Panc1 (cell line): Measurements from ENCODE around the gene LIX1L. TPM values are rescaled to one million over a fixed set of nuclear protein-coding genes. Genes with fewer than 3 reads are reported as not detected.

Experiments
- ATAC-seq: fragments of 200-7000 bp; cut with Tn5 transposase; 2 replicates; pipeline ENCODE4 v1.9.1; 2020; ENCODE audit warnings: mild to moderate bottlenecking, moderate library complexity
- BruUV-seq: library from RNA; stranded (reverse); fragments of 400-500 nt; replicated peaks from 2 replicates; lab custom pipeline; 2021; lab: Mats Ljungman, UMichigan
- CTCF ChIA-PET: fragments of 300-600 bp; sonication (Branson Sonifier 250); formaldehyde crosslinking; loops from one replicate; lab custom pipeline; 2022; ENCODE audit warnings: antibody characterized with exemption; lab: Charles Lee
- POLR2A ChIA-PET: fragments of 300-600 bp; sonication (Branson Sonifier 250); formaldehyde crosslinking; loops from one replicate; lab custom pipeline; 2022; ENCODE audit warnings: antibody characterized with exemption; lab: Charles Lee
- DNase-seq: peaks from one replicate; pipeline ENCODE4 v3.0.0-alpha.2; 2010; ENCODE audit warnings: low read depth, low spot score
- H3K27ac ChIP-seq: 2 replicates; pipeline ENCODE4 v1.5.1; 2011; ENCODE audit warnings: mild to moderate bottlenecking, low read length, inconsistent platforms
- H3K27me3 ChIP-seq: fragments of 200-500 bp; sonication (Bioruptor generic); 2 replicates; pipeline ENCODE4 v1.6.0; 2014; ENCODE audit warnings: low read length, inconsistent platforms; ENCODE audit not compliant: control insufficient read depth, insufficient read depth
- H3K36me3 ChIP-seq: fragments of 200-500 bp; sonication (Bioruptor generic); 2 replicates; pipeline ENCODE4 v1.5.1; 2014; ENCODE audit warnings: inconsistent platforms, mild to moderate bottlenecking, low read length, moderate library complexity; ENCODE audit not compliant: control insufficient read depth, insufficient read depth
- H3K4me1 ChIP-seq: 2 replicates; pipeline ENCODE4 v1.5.1; 2011; ENCODE audit warnings: inconsistent platforms, mild to moderate bottlenecking, low read length, moderate library complexity; ENCODE audit not compliant: control insufficient read depth, insufficient read depth
- H3K4me3 ChIP-seq, 2 experiments: 2 replicates each; pipeline ENCODE4 v1.5.1; 2011 to 2012; ENCODE audit warnings: low read depth in 2 of 2, low read length in 2 of 2, mild to moderate bottlenecking in 2 of 2, inconsistent platforms in 1 of 2, moderate library complexity in 1 of 2
- H3K9me3 ChIP-seq: fragments of 200-500 bp; sonication (Bioruptor generic); 2 replicates; pipeline ENCODE4 v1.5.1; 2014; ENCODE audit warnings: low read depth, mild to moderate bottlenecking, inconsistent platforms, low read length, moderate library complexity; ENCODE audit not compliant: control insufficient read depth, insufficient read depth
- CTCF ChIP-seq: fragments of 450-650 bp; IDR thresholded peaks from 2 replicates; pipeline ENCODE4 v1.5.1; 2017; ENCODE audit warnings: mild to moderate bottlenecking
- POLR2AphosphoS5 ChIP-seq: IDR thresholded peaks from 2 replicates; pipeline ENCODE4 v1.6.1; 2012; ENCODE audit warnings: mild to moderate bottlenecking, low read depth, low read length, moderate library complexity
- REST ChIP-seq, 2 experiments: IDR thresholded peaks; 2 replicates each; pipeline ENCODE4 v1.6.1; 2011 to 2012; ENCODE audit warnings: low read depth in 2 of 2, control low read depth in 1 of 2, low read length in 1 of 2, mild to moderate bottlenecking in 1 of 2, moderate library complexity in 1 of 2; ENCODE audit not compliant: insufficient read depth in 1 of 2
- SIN3A ChIP-seq: IDR thresholded peaks from 2 replicates; pipeline ENCODE4 v1.6.1; 2012; ENCODE audit warnings: low read depth, mild to moderate bottlenecking, low read length, moderate library complexity, borderline replicate concordance; ENCODE audit not compliant: insufficient read depth
- TCF7L2 ChIP-seq: IDR thresholded peaks from 2 replicates; pipeline ENCODE4 v1.6.1; 2011; ENCODE audit warnings: mild to moderate bottlenecking, low read depth, low read length, inconsistent platforms
- in situ Hi-C: cut with HindIII; loops from 2 replicates; pipeline ENCODE4 v1.10.0; 2016; ENCODE audit warnings: low sequenced_read_pairs, low pct_unique_long_range_greater_than_20kb
- intact Hi-C: fragments of 100-400 bp; cut with micrococcal nuclease; formaldehyde crosslinking; loops from one replicate; pipeline ENCODE4 v1.10.0; 2022; ENCODE audit not compliant: unreplicated experiment
- total RNA-seq: library from RNA; stranded (reverse); gene quantifications from one replicate; pipeline ENCODE4 v1.2.1, GENCODE V29; 2021; ENCODE audit not compliant: unreplicated experiment

LIX1L gene
- total RNA-seq, 1 experiment from 2014 or later = 23.3 TPM

- CTCF ChIA-PET = interaction anchor here (0.5 kb wide), 1 partner anchor 30 kb away, joined by 5 read pairs; no protein-coding TSS in a partner anchor
- no TSS peak for BruUV-seq
- Histone ChIP-seq H3K9me3 (no peaks in the 10 kb centered on the region), H3K4me3 (no peak overlapping the region), H3K36me3 (no peaks in the 10 kb centered on the region), H3K27ac (no peak overlapping the region), H3K27me3 (no peaks in the 10 kb centered on the region), H3K4me1 (0 out of 2 replicates have a peak, but pooled peaks cover 4% of the 10 kb centered on the region)
- DNase-seq = no peak
- intact Hi-C loops = no loop called here
- TF ChIP-seq TCF7L2 = no peak
- no peak for TF ChIP-seq POLR2AphosphoS5
- TF ChIP-seq SIN3A = no peak
- no peak for TF ChIP-seq REST (IDR thresholded peaks at IDR 0.05; ENCODE audit: insufficient read depth in 1 of 2, low read depth in 2 of 2, low read length in 1 of 2)
- no peak for TF ChIP-seq CTCF
- POLR2A ChIA-PET = interaction anchor here (0.6 kb wide), 1 partner anchor 56 kb away, joined by 16 read pairs; no protein-coding TSS in a partner anchor
- no peak for ATAC-seq
- in situ Hi-C loops = no loop called here
These were observed 24.4 kb upstream of the LIX1L start for GRCh38 chr1:145982010-145982723.

- ATAC-seq (no peak), DNase-seq (no peak)
- intact Hi-C loops (no loop called here), in situ Hi-C loops (no loop called here)
- ChIA-PET CTCF (interaction anchor here (0.7 kb wide), 1 partner anchor 134 kb away, joined by 7 read pairs; no protein-coding TSS in a partner anchor), POLR2A (no interaction called here)
- no peaks in the 10 kb centered on the region for H3K9me3 ChIP-seq
- 0 out of 2 replicates have a peak, but pooled peaks cover 4% of the 10 kb centered on the region for H3K4me1 ChIP-seq
- TF ChIP-seq SIN3A (no peak), CTCF (no peak), POLR2AphosphoS5 (no peak), REST (IDR thresholded peaks at IDR 0.05; ENCODE audit: insufficient read depth in 1 of 2, low read depth in 2 of 2, low read length in 1 of 2) (no peak), TCF7L2 (no peak)
- no peaks in the 10 kb centered on the region for H3K36me3 ChIP-seq
- BruUV-seq = no TSS peak
- no peak overlapping the region for H3K4me3 ChIP-seq
- no peak overlapping the region for H3K27ac ChIP-seq
- H3K27me3 ChIP-seq = no peaks in the 10 kb centered on the region
These were observed 22.7 kb upstream of the LIX1L start for GRCh38 chr1:145980457-145980994.
